LNCAP (cell line): ENCODE measurements around the gene CCDC40.
A peak's percentile ranks its signal among the peaks of the same experiment; 100 is the strongest.

Experiments
- TF ChIP-seq, protein P1 (sequence below): fragments of 450-650 bp; IDR thresholded peaks from 2 replicates; pipeline ENCODE4 v1.5.1; 2017; ENCODE audit warnings: mild to moderate bottlenecking

Gene CCDC40

DNA sequence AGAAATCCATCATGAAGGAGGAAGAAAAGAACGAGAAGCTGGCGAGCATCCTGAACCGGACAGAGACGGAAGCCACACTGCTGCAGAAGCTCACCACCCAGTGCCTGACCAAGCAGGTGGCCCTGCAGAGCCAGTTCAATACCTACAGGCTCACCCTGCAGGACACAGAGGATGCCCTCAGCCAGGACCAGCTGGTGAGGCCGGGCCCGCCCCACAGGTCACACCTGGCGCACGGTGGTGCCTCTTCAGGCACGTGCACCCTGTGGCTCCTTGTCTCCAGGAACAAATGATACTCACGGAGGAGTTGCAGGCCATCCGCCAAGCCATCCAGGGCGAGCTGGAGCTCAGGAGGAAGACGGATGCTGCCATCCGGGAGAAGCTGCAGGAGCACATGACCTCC lies 45.2 kb downstream of the CCDC40 start:
- TF ChIP-seq, protein P1, sequence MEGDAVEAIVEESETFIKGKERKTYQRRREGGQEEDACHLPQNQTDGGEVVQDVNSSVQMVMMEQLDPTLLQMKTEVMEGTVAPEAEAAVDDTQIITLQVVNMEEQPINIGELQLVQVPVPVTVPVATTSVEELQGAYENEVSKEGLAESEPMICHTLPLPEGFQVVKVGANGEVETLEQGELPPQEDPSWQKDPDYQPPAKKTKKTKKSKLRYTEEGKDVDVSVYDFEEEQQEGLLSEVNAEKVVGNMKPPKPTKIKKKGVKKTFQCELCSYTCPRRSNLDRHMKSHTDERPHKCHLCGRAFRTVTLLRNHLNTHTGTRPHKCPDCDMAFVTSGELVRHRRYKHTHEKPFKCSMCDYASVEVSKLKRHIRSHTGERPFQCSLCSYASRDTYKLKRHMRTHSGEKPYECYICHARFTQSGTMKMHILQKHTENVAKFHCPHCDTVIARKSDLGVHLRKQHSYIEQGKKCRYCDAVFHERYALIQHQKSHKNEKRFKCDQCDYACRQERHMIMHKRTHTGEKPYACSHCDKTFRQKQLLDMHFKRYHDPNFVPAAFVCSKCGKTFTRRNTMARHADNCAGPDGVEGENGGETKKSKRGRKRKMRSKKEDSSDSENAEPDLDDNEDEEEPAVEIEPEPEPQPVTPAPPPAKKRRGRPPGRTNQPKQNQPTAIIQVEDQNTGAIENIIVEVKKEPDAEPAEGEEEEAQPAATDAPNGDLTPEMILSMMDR, result no peak

DNA sequence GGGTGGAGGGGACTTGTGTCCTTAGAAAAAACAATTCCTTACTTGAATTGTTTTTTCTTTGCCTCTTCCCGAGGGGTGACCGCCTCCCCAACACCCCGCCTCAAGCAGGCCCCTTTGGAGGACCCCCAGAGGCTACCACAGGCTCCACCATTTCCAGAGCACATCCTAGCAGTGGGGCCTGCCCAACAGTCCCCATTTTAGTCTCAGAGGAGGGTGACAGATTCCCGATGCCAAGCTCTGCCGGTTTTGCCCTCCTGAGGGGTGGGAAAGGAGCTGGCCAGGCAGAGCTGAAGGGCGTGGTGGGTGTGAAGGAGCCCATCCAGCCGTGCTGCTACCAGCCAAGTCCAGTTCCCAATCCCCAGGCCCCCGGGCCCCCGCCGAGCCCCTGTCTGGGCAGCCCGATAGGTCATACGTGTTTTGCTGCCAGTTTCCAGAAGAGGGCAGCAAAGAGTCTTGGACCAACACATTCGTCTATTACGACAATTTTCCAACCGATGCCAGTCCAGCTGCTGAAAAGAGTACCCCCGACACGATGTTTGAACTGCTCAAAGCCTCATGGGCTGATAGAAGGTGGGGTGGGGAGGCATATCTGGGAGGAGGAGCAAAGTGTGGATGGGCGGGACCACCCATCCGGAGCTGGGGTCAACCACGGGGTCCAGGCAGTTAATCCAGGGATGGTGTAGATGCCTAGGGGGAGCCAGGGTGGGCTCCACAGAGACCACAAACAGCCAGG lies 46.1 kb downstream of the CCDC40 start:
- TF ChIP-seq, protein P1, result peak; percentile 84

DNA sequence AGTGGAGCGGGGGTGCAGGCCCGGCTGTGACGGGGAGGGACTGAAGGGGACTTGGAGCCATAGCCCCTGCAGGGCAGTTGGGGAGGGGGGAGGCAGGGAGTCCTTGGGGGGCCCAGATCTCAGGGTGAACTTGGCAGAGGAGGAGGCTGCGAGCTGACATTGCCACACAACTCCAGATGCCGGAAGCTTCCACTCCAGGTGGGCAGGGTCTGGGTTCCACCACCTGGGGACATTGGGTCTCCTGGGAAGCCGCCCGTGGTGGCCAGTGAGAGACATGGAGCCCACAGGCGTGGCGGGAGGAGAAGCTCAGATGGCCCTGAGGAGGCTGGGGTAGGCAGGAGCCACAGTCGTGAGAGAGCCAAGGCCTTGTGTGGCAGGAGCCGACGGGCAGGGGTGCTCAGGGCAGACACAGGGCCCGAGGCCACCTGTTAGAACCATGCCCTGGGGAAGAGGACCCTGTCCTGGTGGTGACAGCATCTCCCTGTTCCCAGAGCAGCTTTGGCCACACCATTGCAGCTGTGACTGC lies 46.8 kb downstream of the CCDC40 start:
- TF ChIP-seq, protein P1, result no peak

DNA sequence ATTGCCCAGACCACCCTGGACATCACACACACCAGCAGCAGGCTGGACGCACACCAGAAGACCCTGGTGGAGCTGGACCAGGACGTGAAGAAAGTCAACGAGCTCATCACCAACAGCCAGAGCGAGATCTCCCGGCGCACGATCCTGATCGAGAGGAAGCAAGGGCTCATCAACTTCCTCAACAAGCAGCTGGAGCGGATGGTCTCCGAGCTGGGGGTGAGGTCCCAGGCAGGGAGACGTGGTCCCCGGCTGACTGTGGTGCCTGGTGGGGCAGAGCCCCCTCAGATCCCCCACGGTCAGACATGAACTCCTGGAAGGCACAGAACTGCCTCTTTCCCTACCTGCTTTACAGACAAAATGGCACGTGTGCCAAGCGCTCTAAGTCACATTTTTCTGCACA lies 48.3 kb downstream of the CCDC40 start:
- TF ChIP-seq, protein P1, result no peak

DNA sequence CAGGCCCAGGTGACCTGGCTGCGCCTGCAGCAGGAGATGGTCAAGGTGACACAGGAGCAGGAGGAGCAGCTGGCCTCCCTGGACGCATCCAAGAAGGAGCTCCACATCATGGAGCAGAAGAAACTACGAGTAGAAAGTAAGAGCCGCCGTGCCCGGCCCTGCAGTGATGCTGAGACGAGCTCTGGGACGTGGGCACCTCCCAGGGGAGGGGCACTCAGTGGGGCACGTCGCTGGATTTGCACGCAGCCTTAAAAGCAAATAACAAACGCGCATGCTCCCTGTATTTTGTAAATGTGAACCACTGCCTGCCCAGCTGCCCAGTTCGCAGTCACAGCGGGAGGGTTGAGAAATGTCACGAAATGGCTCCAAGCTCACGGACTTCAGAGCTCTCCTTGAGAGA lies 49.6 kb downstream of the CCDC40 start:
- TF ChIP-seq, protein P1, result no peak

DNA sequence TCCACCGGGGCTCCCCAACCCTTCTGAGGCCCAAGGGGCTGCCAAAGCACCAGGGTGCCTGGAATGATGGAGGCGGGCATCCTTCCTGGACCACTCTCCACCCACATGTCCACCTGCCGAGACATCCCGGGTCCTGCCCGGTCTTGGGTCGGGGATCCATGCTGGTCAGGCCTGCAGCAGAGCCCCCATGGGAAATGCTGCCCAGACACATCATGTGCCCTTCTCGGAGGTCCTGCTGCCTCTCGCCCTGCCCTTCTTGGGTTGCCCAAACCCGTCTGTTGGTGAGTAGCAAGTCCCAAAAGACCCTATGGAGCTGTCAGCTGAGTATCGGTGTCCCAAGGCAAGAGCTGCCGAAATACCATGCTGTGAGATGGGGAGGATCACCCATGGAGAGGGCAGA lies 50.2 kb downstream of the CCDC40 start:
- TF ChIP-seq, protein P1, result no peak

DNA sequence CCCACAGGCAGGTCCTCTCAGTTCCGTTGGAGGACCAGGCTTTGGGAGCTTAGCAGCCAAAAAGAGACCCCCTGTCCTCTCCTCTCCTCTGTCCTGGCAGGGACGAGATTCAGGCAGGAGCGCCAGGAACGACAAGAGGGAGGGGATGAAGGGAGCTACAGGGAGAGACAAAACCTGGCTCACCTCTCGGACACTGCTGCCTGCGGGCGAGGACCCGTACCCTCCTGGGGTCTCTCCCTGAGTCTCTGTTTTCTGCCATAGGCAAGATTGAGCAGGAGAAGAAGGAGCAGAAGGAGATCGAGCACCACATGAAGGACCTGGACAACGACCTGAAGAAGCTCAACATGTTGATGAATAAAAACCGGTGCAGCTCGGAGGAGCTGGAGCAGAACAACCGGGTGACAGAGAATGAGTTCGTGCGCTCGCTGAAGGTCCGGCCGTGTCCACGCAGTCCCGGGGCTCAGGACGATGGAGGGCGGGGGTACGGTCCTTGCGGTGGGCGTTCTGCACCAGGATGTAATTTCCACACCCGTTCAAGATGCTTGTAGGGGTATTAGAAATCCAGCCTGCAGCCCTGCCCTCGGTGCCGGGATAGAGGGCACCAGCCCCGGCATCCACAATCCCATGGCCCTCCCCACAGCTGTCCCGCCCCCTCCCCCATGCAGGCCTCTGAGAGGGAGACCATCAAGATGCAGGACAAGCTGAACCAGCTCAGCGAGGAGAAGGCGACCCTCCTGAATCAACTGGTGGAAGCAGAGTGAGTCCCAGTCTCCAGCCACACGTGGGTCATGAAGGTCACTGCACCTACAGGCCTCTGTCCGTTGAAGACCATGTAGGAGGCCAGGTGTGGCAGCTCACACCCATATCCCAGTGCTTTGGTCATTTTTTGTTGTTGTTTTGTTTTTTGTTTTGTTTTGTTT lies 51.2 kb downstream of the CCDC40 start:
- TF ChIP-seq, protein P1, result no peak
